NCI-H510A treated with DMSO at 0.1 percent for 48 hours (cell line): ENCODE results near the gene MRPL11.

Experiments
- DNase-seq: peaks from one replicate; lab custom pipeline; 2025; lab: John Stamatoyannopoulos, UW

The MRPL11 gene

DNA sequence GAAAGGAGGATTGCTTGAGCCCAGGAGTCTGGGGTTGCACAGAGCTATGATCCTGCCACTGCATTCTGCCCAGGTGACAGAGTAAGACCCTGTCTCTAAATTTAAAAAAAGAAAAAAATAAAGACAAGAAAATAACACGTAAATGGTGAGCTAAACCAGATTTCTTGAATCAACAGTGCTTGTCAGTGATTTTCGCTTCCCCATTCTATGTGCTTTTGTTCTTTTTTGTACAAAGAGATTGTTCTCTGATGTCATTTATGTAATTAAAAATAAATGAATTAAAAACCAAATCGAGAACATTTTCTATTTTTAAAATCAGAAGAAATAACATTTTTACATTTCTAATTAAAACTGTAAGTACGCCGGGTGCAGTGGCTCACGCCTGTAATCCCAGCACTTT, 47.3 kb downstream of the MRPL11 start:
- no peak for DNase-seq

DNA sequence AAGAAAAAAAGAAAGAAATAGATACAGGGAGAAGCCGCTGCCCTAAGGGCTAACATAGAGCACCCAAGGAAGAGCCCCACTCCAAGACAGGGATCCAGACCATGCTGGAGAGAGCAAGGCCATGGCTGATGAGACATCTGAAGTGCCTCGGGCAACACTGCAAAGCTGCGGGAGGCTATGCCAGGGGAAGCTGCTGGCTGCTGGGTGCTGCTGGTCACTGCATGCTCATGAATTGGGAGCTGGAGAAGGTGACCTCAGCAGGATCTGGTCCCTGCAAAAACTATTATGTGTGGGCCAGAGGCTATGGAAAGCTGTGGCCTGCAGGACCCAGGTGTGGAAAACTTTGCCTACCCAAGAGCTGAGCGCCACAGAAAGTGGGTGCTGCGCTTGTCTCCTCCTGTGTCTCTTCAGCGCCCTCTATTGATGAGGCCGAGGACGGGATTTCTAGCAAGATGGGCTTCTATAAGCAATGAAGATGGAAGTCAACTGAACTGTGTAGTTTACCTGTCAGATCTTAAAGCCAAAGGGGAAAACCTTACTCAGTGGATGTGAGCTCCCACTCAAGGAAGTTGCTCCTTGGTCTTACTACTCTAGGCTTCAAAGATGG, 49.8 kb downstream of the MRPL11 start:
- peak; percentile 86 for DNase-seq

DNA sequence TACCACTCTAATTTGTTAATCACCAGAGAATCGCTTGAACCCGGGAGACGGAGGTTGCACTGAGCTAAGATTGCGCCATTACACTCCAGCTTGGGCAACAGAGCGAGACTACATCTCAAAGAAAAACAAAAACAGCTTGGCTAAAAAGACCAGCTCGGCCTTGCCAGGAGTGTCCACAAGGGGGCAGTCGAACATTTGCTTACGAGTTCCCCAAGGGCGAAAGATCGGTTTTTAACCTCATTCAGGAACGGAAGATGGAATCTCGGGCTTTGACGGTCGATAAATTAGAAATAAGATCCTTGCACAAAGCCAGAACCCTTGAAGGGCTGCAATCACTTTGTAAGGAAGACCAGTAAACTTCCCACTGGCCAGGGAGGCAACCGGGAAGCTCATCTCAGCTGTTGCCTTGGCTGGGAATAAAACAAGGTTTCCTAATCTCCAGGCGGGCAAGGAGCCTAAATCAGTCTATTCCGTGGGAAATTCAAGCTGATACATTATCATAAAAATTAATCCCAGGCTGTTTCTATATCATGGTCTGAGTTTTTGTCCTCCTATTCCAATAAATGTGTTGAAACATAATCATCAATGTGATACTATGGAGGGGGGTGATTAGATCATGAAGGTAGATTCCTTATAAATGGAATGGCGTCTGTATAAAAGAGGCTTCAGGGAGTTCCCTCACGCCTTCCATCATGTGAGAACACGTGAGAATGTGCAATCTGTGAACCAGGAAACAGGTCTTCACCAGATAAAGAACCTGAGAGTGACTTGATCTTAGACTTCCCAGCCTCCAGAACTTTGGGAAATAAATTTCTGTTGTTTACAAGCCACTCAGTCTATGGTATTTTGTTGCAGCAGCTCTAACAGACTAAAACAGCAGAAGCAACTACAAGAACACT, 52.2 kb downstream of the MRPL11 start:
- DNase-seq = peak; percentile 76
